Activated T-cell treated with anti-CD3 and anti-CD28 coated beads, Interleukin-2, amount 50 U/mL, for 1 hour (primary cell): Measurements from ENCODE around the gene AP1S3.
A peak's percentile ranks its signal among the peaks of the same experiment; 100 is the strongest.
"Not testable (repeated sequence)": the region's sequence is repeated elsewhere in the genome, so short reads cannot be mapped to it uniquely, and the experiment has no call there.

Source experiments
- DNase-seq: peaks from one replicate; pipeline ENCODE4 v3.0.0-alpha.2; 2020

AP1S3 gene

DNA sequence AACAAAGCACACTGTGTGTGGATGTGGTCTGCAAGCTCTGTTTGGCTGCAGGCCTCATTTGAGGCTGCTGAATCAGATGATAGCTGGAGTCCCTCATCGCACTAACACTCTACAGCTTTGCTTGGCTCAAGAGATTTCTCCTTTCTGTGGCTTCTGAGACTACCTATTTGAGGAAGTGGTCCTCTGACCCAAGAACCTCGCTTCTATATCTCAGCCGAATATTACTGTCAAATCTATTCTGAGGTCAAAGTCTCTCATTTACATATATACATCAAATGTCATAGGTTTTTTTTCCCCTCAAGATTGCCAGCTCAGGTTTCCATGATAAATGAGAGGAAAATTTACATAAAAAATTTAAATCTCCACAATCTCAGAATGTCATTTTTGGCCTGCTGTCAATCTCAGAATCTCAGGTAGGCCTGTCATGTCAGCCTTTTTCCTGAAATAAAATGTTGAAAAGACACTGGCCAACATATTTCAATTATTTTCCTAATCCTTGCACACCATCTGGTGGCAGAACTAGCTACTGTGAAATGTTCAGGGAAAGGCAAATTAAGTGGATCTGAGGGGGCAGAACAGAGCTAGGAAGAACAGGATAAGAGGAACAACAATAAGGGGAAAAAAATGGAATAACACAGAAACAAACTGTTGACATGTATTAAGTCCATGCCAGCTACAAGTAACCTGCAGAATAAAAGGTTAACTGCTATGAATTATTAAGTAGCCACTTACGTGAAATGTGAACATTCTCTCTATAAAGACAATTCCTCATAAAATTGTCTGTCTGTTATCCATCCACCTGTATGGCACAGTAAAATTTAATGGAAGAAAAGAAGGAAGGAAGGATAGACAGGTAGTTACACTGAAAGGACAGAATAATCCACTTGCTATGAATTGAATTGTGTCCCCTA, 39.3 kb downstream of the AP1S3 start:
- DNase-seq = no peak

DNA sequence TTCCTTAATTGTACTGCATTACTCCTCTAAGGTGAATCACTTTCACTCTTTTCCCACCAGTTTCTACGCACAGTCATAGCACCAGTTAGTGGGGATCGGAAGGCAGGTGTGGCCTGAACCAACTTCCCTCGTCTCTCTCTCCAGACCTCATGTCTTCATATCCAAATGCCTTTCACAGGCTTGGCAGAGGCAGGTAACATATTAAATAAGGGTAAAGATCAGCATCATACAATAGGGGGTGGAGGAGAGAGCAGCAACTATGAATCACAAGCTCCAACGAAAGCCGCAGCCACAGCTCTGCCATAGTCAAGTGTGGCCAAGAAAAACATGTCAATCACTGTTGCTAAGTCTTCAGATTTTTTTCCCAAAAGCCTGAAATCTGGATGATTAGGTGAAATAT, 40.3 kb downstream of the AP1S3 start:
- DNase-seq = no peak

DNA sequence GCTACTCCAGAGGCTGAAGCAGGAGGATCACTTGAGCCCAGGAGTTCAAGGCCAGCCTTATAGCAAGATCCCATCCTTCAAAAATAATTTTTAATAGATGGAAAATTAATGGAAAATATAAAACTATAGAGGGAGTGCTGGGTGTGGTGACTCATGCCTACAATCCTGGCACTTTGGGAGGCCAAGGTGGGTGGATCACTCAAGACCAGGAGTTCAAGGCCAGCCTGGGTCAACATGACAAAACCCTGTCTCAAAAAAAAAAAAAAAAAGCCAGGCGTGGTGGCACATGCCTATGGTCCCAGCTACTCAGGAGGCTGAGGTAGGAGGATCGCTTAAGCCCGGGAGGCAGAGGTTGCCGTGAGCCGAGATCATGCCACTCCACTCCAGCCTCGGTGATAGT, 48.0 kb downstream of the AP1S3 start:
- DNase-seq = no peak

DNA sequence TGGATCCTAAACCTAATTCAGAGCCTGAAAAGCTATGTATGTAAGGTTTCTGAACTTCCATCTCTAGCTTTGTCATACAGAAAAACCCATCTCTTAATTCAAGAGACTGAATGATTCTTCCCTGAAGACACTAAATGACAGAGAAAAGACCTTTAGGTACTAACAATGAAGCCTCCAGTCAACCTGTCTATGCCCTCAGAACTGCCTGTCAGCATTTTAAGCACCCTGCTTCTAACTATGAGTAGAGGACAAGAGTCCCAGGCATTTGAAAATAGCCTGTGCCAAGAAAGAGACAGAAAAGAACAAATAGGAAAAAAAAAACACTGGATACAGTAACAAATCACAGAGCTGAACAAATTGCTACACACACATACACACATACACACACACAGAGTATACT, 48.6 kb downstream of the AP1S3 start:
- DNase-seq = no peak

DNA sequence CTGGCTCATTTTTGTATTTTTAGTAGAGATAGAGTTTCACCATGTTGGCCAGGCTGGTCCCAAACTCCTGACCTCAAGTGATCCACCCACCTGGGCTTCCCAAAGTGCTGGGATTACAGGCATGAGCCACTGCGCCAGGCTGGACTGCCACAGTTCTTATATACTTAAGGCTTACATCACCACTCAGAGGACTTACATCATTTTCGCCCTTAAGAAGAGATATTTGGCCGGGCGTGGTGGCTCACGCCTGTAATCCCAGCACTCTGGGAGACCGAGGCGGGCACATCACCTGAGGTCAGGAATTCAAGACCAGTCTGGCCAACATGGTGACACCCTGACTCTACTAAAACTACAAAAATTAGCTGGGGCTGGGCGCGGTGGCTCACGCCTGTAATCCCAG, 49.3 kb downstream of the AP1S3 start:
- not testable (repeated sequence) for DNase-seq

DNA sequence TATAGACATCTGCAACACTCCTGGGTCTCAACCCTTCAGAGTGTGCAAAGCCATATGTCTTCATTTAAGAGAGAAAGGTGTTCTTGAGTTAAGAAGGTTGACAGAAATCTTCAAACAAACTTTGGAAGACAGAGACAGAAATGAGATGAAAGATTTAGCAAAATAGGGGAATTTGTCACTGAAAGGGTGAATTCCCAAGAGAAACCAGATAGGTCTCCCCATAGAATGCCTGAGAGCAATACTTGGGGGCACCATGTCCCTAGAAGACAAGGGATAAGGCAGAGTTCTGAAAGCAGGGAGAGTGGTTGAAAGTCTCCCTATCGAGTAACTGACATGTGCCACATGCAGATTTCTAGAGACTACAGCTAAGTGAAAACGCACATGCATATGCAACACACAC, 50.0 kb downstream of the AP1S3 start:
- DNase-seq = no peak

DNA sequence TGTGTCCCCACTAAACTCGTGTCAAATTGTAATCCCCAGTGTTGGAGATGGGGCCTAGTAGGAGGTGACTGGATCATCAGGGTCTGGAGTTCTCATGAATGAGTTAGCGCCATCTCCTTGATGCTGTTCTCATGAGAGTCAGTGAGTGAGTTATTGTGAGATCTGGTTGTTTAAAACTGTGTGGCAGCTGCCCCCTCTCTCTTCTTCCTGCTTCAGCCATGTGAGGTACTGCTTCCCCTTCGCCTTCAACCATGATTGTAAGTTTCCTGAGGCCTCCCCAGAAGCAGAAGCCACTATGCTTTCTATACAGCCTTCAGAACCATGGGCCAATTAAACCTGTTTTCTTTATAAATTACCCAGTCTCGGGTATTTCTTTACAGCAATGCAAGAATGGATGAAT, 50.4 kb downstream of the AP1S3 start:
- no peak for DNase-seq

DNA sequence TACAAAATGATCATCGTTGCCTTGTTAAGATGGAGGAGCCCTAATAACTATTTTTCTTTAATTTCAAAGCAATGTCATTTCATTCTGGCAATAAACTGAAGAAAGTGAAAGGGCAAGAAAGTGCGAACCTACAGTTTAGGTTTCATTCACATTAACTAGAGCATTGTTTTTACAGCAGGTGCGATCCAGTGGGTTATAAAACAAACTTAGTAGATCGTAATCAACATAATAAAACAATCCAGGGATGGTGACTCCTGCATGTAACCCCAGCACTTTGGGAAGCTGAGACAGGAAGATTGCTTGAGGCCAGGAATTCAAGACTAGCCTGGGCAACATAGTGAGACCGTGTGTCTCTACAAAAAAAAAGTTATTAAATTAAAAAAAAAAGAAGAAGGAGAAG, 51.1 kb downstream of the AP1S3 start:
- DNase-seq = no peak

DNA sequence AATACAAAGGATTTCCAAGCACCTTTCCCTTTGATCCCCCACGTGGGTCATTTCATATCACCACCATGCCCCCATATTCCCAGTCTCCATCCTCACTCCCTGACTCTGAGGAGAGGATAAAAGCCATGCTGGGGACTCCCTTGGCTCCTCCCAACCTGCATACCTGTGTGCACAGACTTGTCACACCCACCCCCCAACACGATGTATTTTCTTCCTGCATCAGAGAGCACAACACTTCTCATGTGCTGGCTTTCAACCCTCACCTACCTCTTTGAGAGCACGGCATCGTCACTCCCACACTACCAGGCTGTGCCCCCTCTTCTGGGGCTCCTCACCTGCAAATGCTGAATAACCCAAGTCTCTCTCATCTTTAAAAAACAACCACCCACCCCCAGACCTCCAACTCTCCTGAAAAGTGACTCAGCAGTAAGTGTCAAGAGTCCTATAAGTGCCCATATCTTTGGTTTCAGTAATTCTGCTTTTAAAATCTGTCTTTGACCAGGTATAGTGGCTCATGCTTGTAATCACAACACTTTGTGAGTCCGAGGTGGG, 53.1 kb downstream of the AP1S3 start:
- DNase-seq = no peak

DNA sequence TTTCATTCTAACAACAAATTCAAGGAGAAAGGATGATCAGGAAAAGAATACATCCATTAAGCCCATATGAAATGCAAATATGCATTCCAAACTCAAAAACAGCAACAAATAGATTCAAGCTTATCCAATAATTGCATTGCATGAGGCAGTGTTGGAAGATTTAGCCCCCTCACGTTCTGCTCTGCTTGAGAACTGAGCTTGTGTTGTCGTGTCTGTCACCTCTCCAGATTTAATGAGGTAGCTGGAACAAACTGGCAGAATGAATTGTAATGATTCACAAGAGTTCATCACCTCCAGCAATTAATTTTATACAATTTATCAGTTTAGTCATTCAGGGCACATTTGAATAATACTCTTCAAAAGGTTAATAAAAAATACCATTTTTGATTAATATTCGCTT, 54.8 kb downstream of the AP1S3 start:
- DNase-seq = no peak

DNA sequence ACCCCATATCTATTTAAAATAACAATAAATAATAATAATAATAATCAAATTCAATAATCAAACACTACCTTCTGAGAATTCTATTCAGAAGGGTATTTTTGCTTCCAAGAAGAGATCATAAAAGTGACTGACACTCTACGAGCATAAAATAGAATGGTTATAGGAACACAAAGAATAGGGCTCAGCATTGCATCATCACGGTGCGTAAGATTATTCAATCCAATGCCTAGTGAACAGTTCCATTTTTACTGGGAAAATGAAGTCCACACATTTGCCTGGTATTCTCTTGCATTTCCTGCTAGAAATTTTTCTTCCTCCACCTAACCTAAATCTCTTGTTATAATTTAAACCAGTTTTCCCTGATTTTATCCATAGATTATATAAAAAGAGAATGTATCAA, 55.8 kb downstream of the AP1S3 start:
- DNase-seq = no peak

DNA sequence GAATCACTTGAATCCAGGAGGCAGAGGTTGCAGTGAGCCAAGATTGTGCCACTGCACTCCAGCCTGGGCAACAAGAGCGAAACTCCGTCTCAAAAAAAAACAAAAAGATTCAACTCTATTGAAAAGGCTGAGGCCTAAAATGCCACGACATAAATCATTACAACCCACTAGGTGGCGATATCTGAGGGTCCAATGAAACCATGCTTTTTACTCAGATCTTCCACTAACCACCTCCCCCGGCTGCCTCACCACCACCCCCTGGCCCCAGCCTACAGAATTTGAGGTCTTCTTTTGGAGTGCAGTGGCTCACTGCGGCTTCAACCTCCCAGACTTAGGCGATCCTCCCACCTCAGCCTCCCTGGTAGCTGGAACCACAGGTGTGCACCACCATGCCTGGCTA, 57.5 kb downstream of the AP1S3 start:
- DNase-seq = peak; percentile 23

DNA sequence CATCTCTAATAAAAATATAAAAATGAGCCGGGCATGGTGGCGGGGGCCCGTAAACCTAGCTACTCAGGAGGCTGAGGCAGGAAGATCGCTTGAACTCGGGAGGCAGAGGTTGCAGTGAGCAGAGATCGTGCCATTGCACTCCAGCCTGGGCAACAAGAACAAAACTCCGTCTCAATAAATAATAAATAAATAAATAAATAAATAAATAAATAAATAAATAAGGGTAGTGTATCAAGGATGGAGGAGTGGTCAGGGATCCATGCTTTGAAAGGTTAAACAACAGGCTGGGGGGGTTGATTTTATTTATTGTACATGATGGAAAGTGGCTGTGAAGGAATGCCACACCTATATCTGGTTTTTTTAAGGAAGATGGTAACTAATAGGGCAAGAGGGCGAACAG, 63.2 kb downstream of the AP1S3 start:
- no peak for DNase-seq

DNA sequence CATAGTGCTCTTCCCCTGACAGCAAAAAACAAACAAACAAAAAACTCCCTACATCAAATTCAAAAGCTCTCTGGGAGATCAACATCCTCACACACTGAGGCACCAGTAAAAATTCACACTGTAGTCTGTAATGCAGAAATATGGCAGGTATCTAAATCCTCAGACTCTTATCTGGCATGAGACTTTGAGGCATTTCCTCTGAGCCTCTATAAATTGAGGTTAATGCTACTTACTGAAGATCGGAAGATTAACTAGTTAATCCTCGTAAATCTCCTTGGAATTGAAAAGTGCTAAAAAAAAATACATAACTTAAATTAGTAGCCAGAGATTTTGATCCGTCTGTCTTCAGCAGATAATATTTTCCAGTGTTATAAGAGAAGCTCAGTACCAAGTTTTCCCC, 65.0 kb downstream of the AP1S3 start:
- DNase-seq = no peak

DNA sequence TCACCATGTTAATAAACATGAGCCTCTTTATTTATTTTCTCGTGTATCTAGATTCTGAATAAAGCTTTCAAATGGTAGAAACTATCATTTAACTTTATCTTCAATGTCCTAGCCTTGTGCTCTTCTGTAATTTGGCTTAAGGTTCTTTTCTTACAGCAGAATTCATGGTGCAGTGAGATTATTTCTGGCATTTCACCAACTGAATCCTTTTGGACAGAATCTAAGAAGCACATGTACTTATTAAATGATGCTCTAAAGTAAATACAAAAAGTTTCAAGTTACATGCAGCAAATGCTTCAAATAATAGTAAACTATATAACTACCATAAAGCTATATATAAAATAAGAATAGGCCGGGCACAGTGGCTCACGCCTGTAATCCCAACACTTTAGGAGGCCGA, 65.9 kb downstream of the AP1S3 start:
- no peak for DNase-seq

DNA sequence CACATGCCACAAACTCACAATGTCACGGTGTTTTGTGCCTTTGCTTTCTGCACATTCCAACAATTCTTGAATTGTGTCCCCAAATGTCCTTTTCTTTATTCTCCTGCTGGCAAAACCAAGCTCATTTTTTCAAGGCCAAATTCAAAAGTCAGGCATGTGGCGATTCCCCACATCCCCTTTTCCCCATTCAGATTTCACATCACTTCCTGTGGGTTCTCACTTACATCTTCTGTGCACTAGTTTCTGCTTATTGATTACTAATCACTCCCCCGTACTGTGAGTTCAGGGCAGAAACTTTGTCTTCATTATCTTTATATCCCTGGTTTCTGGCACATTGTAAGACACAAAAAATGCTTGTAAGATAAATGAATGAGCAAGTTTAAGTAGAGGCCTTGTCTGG, 69.2 kb downstream of the AP1S3 start:
- DNase-seq = no peak

DNA sequence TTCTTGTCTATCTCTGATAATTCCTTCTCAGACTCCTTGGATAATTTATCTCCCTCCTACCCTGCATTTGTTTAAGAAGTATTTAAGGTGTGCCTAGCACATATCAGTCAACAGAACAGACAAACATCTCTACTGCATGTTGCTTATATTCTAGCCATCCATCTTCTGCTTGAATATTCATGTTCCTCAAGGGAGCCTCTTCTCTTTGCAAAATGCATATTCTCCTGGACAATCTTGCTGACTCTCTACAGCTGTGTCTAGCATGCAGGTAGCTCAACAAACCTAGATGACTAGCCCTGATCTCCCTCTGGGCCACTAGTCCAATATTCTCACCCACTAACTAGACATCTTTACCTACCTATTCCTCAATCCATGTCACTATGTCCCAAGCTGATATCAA, 70.0 kb downstream of the AP1S3 start:
- no peak for DNase-seq

DNA sequence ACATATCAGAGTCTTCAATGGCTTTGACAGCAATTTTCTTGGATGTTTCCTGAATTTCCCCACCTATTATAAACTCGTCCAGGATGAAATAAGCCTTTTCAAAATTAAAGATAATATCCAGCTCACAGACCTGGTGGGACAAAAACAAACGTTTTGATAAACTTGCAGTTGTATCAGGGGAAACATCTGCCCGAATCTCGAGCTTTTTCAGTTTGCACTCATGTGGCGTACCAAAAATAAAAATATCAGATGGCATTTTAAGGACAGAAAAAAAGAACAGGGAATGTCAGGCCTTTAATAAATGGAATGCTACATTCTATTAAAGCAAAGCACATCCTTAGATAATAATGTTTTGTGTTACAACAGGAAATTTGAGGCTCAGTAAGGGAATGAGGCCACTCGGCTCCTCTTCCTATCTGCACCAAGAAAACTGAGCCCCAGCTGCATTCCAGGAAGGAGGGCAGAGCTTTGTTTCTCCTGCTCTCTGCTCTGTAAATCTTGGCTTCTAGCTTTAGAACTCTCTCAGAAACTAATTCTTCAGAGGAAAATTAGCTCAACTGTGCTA, 72.1 kb downstream of the AP1S3 start:
- no peak for DNase-seq

DNA sequence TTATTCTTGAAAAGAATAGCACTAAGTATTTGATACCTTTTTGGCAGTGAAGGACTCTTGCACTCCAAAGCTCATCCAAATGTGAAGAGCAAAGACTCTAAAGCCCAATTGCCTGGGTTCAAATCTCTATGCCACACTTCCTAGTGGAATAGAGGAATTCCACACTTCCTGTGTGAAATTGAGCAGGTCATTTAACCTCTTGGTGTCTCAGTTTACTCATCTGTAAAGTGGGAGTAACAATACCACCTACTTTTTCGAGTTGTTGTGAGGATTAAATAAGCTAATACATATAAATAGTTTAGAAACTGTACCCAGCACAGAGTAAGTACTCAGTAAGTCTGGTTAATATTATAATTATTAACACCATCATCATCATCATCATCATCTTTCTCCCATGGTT, 72.6 kb downstream of the AP1S3 start:
- DNase-seq = no peak

DNA sequence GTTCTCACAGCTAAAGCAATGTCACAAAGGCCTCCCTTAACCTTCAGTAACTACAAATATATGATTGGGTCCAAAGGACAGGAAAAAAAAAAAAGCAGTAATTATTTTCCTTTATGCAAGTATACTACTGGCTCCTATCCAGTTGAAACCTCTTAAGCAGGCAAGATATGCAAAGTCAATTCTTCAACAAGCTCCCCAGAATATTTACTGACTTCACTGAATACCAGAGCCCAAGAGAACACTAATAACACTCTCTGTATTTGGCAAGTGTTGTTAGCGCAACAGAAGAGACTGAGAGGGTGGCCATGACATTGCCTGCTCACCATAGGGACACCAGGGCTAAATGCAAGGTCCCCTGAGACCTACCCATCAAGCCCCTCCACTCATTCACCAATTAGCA, 74.5 kb downstream of the AP1S3 start:
- no peak for DNase-seq

DNA sequence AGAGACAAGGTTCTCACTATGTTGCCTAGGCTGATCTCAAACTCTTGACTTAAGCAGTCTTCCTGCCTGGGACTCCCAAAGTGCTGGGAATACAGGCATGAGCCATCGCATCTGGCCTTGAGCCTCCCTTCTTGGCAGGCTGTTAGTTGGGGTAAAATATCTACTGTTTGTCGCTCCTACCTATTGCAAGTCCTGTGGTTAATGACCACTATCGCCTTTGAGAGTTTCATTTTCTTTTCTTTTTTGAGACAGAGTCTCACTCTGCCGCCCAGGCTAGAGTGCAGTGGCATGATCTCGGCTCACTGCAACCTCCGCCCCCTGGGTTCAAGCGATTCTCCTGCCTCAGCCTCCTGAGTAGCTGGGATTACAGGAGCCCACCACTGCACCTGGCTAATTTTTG, 75.6 kb downstream of the AP1S3 start:
- DNase-seq = not testable (repeated sequence)

DNA sequence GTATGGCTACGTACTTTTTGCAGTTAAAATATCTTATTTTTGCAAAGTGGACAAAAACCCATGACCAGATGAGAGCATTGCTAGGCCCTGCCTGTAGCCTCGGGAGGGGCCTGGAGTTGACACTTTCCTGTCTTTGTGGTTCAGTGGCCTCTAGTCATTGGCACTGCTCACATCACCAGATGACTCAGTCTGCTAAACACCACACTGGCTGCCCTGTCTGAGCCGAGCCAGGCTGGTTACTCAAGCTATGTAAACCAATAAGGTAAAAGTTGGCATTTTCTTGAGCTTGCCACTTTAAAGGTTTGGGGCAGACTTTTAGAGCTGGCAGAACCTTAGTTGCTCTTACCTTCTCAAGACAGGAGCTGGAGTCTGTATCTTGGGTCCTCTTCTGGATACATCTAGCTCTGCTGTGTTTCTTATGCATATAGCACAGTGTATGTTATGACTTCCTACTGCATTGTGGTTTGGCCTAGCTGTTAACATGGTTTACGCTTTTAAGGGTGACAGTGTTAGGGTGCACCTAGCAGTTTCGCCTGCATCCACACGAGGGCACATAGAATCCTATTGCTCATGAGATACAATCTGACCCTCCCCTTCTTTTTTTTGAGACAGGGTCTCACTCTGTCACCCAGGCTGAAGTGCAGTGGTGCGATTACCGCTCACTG, 76.4 kb downstream of the AP1S3 start:
- DNase-seq = peak; percentile 33

DNA sequence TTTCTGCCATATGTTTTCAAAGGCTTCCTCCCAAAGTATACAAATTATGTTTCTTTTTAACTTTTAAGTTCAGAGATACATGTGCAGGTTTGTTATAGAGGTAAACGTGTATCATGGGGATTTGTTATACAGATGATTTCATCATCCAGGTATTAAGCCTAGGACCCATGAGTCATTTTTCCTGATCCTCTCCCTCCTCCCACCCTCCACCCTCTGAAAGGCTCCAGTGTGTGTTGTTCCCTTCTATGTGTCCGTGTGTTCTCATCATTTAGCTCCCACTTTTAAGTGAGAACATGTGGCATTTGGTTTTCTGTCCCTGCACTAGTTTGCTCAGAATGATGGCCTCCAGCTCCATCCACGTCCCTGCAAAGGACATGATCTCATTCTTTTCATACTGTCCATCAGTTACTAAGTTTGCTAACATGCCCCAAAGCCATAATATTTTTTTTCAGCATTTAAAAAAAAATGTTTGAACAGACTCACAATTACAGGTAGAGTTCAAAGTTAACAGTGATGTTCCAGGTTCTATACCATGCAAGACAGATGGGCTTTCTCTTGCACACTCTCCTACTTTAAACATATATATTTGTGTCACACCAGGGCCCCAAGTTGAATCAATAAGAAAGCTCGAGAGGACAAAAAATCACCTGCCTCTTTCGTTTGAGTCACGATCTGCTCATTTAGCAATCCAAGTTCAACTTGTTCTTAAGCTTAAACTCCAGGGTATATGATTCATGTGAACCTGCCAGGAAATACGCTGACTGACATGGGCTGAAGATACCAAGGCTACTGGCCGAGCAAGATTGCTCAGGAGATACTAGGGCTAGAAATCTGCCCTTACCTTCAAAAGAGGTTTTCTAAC, 77.6 kb downstream of the AP1S3 start:
- no peak for DNase-seq
